Measurements from ENCODE around the gene BARHL2.

- TF ChIP-seq, protein P1, sequence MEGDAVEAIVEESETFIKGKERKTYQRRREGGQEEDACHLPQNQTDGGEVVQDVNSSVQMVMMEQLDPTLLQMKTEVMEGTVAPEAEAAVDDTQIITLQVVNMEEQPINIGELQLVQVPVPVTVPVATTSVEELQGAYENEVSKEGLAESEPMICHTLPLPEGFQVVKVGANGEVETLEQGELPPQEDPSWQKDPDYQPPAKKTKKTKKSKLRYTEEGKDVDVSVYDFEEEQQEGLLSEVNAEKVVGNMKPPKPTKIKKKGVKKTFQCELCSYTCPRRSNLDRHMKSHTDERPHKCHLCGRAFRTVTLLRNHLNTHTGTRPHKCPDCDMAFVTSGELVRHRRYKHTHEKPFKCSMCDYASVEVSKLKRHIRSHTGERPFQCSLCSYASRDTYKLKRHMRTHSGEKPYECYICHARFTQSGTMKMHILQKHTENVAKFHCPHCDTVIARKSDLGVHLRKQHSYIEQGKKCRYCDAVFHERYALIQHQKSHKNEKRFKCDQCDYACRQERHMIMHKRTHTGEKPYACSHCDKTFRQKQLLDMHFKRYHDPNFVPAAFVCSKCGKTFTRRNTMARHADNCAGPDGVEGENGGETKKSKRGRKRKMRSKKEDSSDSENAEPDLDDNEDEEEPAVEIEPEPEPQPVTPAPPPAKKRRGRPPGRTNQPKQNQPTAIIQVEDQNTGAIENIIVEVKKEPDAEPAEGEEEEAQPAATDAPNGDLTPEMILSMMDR (conservative IDR thresholded peaks at IDR 0.05): no peak
- TF ChIP-seq EZH2 (IDR thresholded peaks at IDR 0.05; ENCODE audit: low read depth): no peak
Observed at GRCh38 chr1:90707363-90707710, 9.8 kb downstream of the BARHL2 start.

All from PC-9 (cell line).